Activated T-cell treated with anti-CD3 and anti-CD28 coated beads for 24 hours (primary cell): ENCODE data around the gene ELMO3.

ENCODE experiments used
- DNase-seq: peaks from one replicate; pipeline ENCODE4 v3.0.0-alpha.2; 2020; ENCODE audit warnings: low read depth

Gene ELMO3

GRCh38 chr16:67198238-67198734, 645 bp upstream of the ELMO3 start:
- no peak for DNase-seq

- no peak for DNase-seq
Observed at GRCh38 chr16:67199808-67200198, 872 bp downstream of the ELMO3 start.

- no peak for DNase-seq
Observed at GRCh38 chr16:67200491-67200890, 1.6 kb downstream of the ELMO3 start.

- no peak for DNase-seq
Observed at GRCh38 chr16:67201411-67202345, 2.7 kb downstream of the ELMO3 start.

GRCh38 chr16:67202426-67202825, 3.5 kb downstream of the ELMO3 start:
- DNase-seq = no peak

GRCh38 chr16:67202956-67203493, 4.1 kb downstream of the ELMO3 start:
- DNase-seq = no peak

- DNase-seq = no peak
Observed at GRCh38 chr16:67204076-67204475, 5.1 kb downstream of the ELMO3 start.

- no peak for DNase-seq
Observed at GRCh38 chr16:67206129-67206837, 7.4 kb downstream of the ELMO3 start.

GRCh38 chr16:67206838-67207248, 7.9 kb downstream of the ELMO3 start:
- no peak for DNase-seq

GRCh38 chr16:67207249-67208091, 8.5 kb downstream of the ELMO3 start:
- no peak for DNase-seq

GRCh38 chr16:67208154-67208896, 9.4 kb downstream of the ELMO3 start:
- DNase-seq = no peak

- DNase-seq = no peak
Observed at GRCh38 chr16:67209565-67209964, 10.6 kb downstream of the ELMO3 start.

- DNase-seq = no peak
Observed at GRCh38 chr16:67210069-67210937, 11.4 kb downstream of the ELMO3 start.

- no peak for DNase-seq
Observed at GRCh38 chr16:67211674-67212073, 12.7 kb downstream of the ELMO3 start.

GRCh38 chr16:67212766-67213165, 13.8 kb downstream of the ELMO3 start:
- no peak for DNase-seq

GRCh38 chr16:67213197-67214019, 14.5 kb downstream of the ELMO3 start:
- no peak for DNase-seq

- no peak for DNase-seq
Observed at GRCh38 chr16:67215706-67216105, 16.8 kb downstream of the ELMO3 start.

GRCh38 chr16:67216612-67217490, 17.9 kb downstream of the ELMO3 start:
- no peak for DNase-seq
